Measurements from ENCODE around the gene SPRED2. TPM values are rescaled to one million over a fixed set of nuclear protein-coding genes. Genes with fewer than 3 reads are reported as not detected.

The SPRED2 gene
- total RNA-seq, 2 experiments from 2014 or later, result 6.1 to 8.9 TPM

GRCh38 chr2:65464604-65465003 is 32.2 kb upstream of the SPRED2 start:
- intact Hi-C loops (cut with micrococcal nuclease), result no loop called here
- no peak overlapping the region for H3K4me3 Mint-ChIP-seq
- ChIA-PET CTCF (no interaction called here), POLR2A (no interaction called here)
- peaks cover 15% of the 10 kb centered on the region for H3K27me3 Mint-ChIP-seq
- no peak overlapping the region for H3K27ac Mint-ChIP-seq
- H3K9me3 Mint-ChIP-seq, result no peaks in the 10 kb centered on the region
- no peaks in the 10 kb centered on the region for H3K4me1 Mint-ChIP-seq (ENCODE audit: low read depth)
- DNase-seq, result no peak
- no peaks in the 10 kb centered on the region for H3K36me3 Mint-ChIP-seq

GRCh38 chr2:65458999-65459398 is 26.6 kb upstream of the SPRED2 start:
- Mint-ChIP-seq H3K27me3 (peaks cover 23% of the 10 kb centered on the region), H3K36me3 (no peaks in the 10 kb centered on the region), H3K4me1 (ENCODE audit: low read depth) (no peaks in the 10 kb centered on the region), H3K4me3 (no peak overlapping the region), H3K9me3 (no peaks in the 10 kb centered on the region), H3K27ac (no peak overlapping the region)
- CTCF ChIA-PET, result no interaction called here
- DNase-seq, result no peak
- intact Hi-C loops (cut with micrococcal nuclease), result no loop called here
- POLR2A ChIA-PET, result no interaction called here

GRCh38 chr2:65456886-65457285 is 24.5 kb upstream of the SPRED2 start:
- Mint-ChIP-seq H3K27me3 (peaks cover 21% of the 10 kb centered on the region), H3K36me3 (no peaks in the 10 kb centered on the region)

GRCh38 chr2:65456064-65456463 is 23.7 kb upstream of the SPRED2 start:
- ChIA-PET CTCF (no interaction called here), POLR2A (no interaction called here)
- Mint-ChIP-seq H3K4me1 (ENCODE audit: low read depth) (no peaks in the 10 kb centered on the region), H3K27me3 (peaks cover 20% of the 10 kb centered on the region), H3K27ac (no peak overlapping the region), H3K4me3 (no peak overlapping the region), H3K36me3 (no peaks in the 10 kb centered on the region), H3K9me3 (no peaks in the 10 kb centered on the region)
- intact Hi-C loops (cut with micrococcal nuclease), result no loop called here
- no peak for DNase-seq

More at GRCh38 chr2:65456886-65457285, 24.5 kb upstream of the SPRED2 start:
- no peak for DNase-seq
- ChIA-PET POLR2A (no interaction called here), CTCF (no interaction called here)
- no peaks in the 10 kb centered on the region for H3K4me1 Mint-ChIP-seq (ENCODE audit: low read depth)
- H3K4me3 Mint-ChIP-seq, result no peak overlapping the region
- intact Hi-C loops (cut with micrococcal nuclease), result no loop called here
- no peak overlapping the region for H3K27ac Mint-ChIP-seq
- H3K9me3 Mint-ChIP-seq, result no peaks in the 10 kb centered on the region

- intact Hi-C loops (cut with micrococcal nuclease), result no loop called here
- CTCF ChIA-PET, result no interaction called here
- DNase-seq, result no peak
- Mint-ChIP-seq H3K27me3 (peaks cover 19% of the 10 kb centered on the region), H3K27ac (no peak overlapping the region), H3K4me3 (no peak overlapping the region), H3K4me1 (ENCODE audit: low read depth) (no peaks in the 10 kb centered on the region), H3K36me3 (no peaks in the 10 kb centered on the region), H3K9me3 (no peaks in the 10 kb centered on the region)
- POLR2A ChIA-PET, result no interaction called here
These were observed 21.5 kb upstream of the SPRED2 start for GRCh38 chr2:65453916-65454315.

- Mint-ChIP-seq H3K4me3 (no peak overlapping the region), H3K27me3 (peaks cover 22% of the 10 kb centered on the region)
These were observed 19.9 kb upstream of the SPRED2 start for GRCh38 chr2:65452150-65452895.

GRCh38 chr2:65450810-65451209 is 18.4 kb upstream of the SPRED2 start:
- H3K27me3 Mint-ChIP-seq, result peaks cover 22% of the 10 kb centered on the region
- CTCF ChIA-PET, result no interaction called here
- H3K4me1 Mint-ChIP-seq (ENCODE audit: low read depth), result no peaks in the 10 kb centered on the region
- intact Hi-C loops (cut with micrococcal nuclease), result no loop called here
- no peaks in the 10 kb centered on the region for H3K9me3 Mint-ChIP-seq
- DNase-seq, result no peak
- H3K27ac Mint-ChIP-seq, result no peak overlapping the region
- POLR2A ChIA-PET, result no interaction called here
- H3K4me3 Mint-ChIP-seq, result no peak overlapping the region
- H3K36me3 Mint-ChIP-seq, result no peaks in the 10 kb centered on the region

More at GRCh38 chr2:65452150-65452895, 19.9 kb upstream of the SPRED2 start:
- intact Hi-C loops (cut with micrococcal nuclease), result no loop called here
- POLR2A ChIA-PET, result interaction anchor here (0.9 kb wide), 1 partner anchor 132 kb away, joined by 3 read pairs; no protein-coding TSS in a partner anchor
- CTCF ChIA-PET, result no interaction called here
- Mint-ChIP-seq H3K9me3 (no peaks in the 10 kb centered on the region), H3K36me3 (no peaks in the 10 kb centered on the region), H3K4me1 (ENCODE audit: low read depth) (no peaks in the 10 kb centered on the region), H3K27ac (no peak overlapping the region)
- DNase-seq, result no peak

GRCh38 chr2:65450393-65450792 is 18.0 kb upstream of the SPRED2 start:
- Mint-ChIP-seq H3K4me3 (no peak overlapping the region), H3K27ac (no peak overlapping the region), H3K36me3 (no peaks in the 10 kb centered on the region), H3K27me3 (peaks cover 22% of the 10 kb centered on the region), H3K9me3 (no peaks in the 10 kb centered on the region), H3K4me1 (ENCODE audit: low read depth) (no peaks in the 10 kb centered on the region)
- intact Hi-C loops (cut with micrococcal nuclease), result no loop called here
- DNase-seq, result no peak
- CTCF ChIA-PET, result no interaction called here
- POLR2A ChIA-PET, result no interaction called here

GRCh38 chr2:65443509-65444186 is 11.2 kb upstream of the SPRED2 start:
- no peak for DNase-seq
- H3K27ac Mint-ChIP-seq, result no peak overlapping the region
- intact Hi-C loops (cut with micrococcal nuclease), result no loop called here
- ChIA-PET CTCF (no interaction called here), POLR2A (no interaction called here)
- no peaks in the 10 kb centered on the region for H3K4me1 Mint-ChIP-seq (ENCODE audit: low read depth)
- H3K27me3 Mint-ChIP-seq, result peaks cover 27% of the 10 kb centered on the region
- H3K9me3 Mint-ChIP-seq, result no peaks in the 10 kb centered on the region
- H3K4me3 Mint-ChIP-seq, result no peak overlapping the region
- no peaks in the 10 kb centered on the region for H3K36me3 Mint-ChIP-seq

GRCh38 chr2:65442420-65443020 is 10.1 kb upstream of the SPRED2 start:
- no peaks in the 10 kb centered on the region for H3K36me3 Mint-ChIP-seq
- no peak overlapping the region for H3K27ac Mint-ChIP-seq
- intact Hi-C loops (cut with micrococcal nuclease), result no loop called here

GRCh38 chr2:65438137-65438899 is 5.9 kb upstream of the SPRED2 start:
- ChIA-PET POLR2A (interaction anchor here (1.9 kb wide), 1 partner anchor 211 kb away, joined by 8 read pairs; the partner anchor contains the start of gene ACTR2), CTCF (interaction anchor here (1.0 to 2.4 kb wide), 2 partner anchors 118 to 138 kb away, joined by 5 to 7 read pairs; no protein-coding TSS in a partner anchor)
- H3K9me3 Mint-ChIP-seq, result no peaks in the 10 kb centered on the region
- no peak overlapping the region for H3K27ac Mint-ChIP-seq
- DNase-seq, result no peak
- intact Hi-C loops (cut with micrococcal nuclease), result no loop called here
- H3K36me3 Mint-ChIP-seq, result no peaks in the 10 kb centered on the region
- peaks cover 13% of the 10 kb centered on the region for H3K4me1 Mint-ChIP-seq (ENCODE audit: low read depth)
- peaks cover 43% of the 10 kb centered on the region for H3K27me3 Mint-ChIP-seq
- H3K4me3 Mint-ChIP-seq, result no peak overlapping the region

More at GRCh38 chr2:65442420-65443020, 10.1 kb upstream of the SPRED2 start:
- no peaks in the 10 kb centered on the region for H3K4me1 Mint-ChIP-seq (ENCODE audit: low read depth)
- ChIA-PET POLR2A (no interaction called here), CTCF (no interaction called here)
- H3K4me3 Mint-ChIP-seq, result no peak overlapping the region
- no peaks in the 10 kb centered on the region for H3K9me3 Mint-ChIP-seq
- no peak for DNase-seq
- H3K27me3 Mint-ChIP-seq, result peaks cover 30% of the 10 kb centered on the region
